Omental fat pad (tissue), 4 donors: Measurements from ENCODE around the gene FOXP2. TPM values are rescaled to one million over a fixed set of nuclear protein-coding genes. Genes with fewer than 3 reads are reported as not detected.

Source experiments
- ATAC-seq: fragments of 150-250 bp; one replicate; pipeline ENCODE4 v1.9.1; 2016; ENCODE audit warnings: mild to moderate bottlenecking, moderate library complexity; ENCODE audit not compliant: low FRiP score
- DNase-seq: peaks from one replicate; pipeline ENCODE4 v3.0.0-alpha.2; 2019; ENCODE audit warnings: low spot score
- CTCF ChIP-seq, 3 donors: fragments of 450-650 bp; IDR thresholded peaks; one replicate each; pipeline ENCODE4 v1.5.1; 2016 to 2017; ENCODE audit warnings: antibody characterized with exemption in 3 of 3, mild to moderate bottlenecking in 3 of 3, moderate library complexity in 2 of 3
- total RNA-seq, 4 donors: library from RNA; depleted of rRNA; stranded (reverse); fragments of >200 nt; gene quantifications; one replicate each; pipeline ENCODE4 v1.1.0, GENCODE V29; 2016

Gene FOXP2
- total RNA-seq, 4 donors from 2014 or later, result 5.0 to 16.7 (median 11.3) TPM

GRCh38 chr7:114631249-114631822, 216.7 kb downstream of the FOXP2 start:
- no peak for DNase-seq
- ATAC-seq, result no peak
- no peak for TF ChIP-seq CTCF (IDR thresholded peaks at IDR 0.05)

GRCh38 chr7:114639451-114639850, 224.8 kb downstream of the FOXP2 start:
- DNase-seq, result no peak
- TF ChIP-seq CTCF (IDR thresholded peaks at IDR 0.05), result no peak
- no peak for ATAC-seq

GRCh38 chr7:114644455-114644854, 229.8 kb downstream of the FOXP2 start:
- ATAC-seq (no peak), DNase-seq (no peak)
- TF ChIP-seq CTCF (IDR thresholded peaks at IDR 0.05), result no peak

GRCh38 chr7:114645451-114645850, 230.8 kb downstream of the FOXP2 start:
- no peak for ATAC-seq
- TF ChIP-seq CTCF (IDR thresholded peaks at IDR 0.05), result no peak
- no peak for DNase-seq

GRCh38 chr7:114647518-114647917, 232.9 kb downstream of the FOXP2 start:
- TF ChIP-seq CTCF (IDR thresholded peaks at IDR 0.05), result no peak
- ATAC-seq, result no peak
- no peak for DNase-seq

- ATAC-seq, result no peak
- no peak for TF ChIP-seq CTCF (IDR thresholded peaks at IDR 0.05)
- no peak for DNase-seq
These were observed 233.5 kb downstream of the FOXP2 start for GRCh38 chr7:114648117-114648516.

- ATAC-seq (no peak), DNase-seq (no peak)
- no peak for TF ChIP-seq CTCF (IDR thresholded peaks at IDR 0.05)
These were observed 234.1 kb downstream of the FOXP2 start for GRCh38 chr7:114648680-114649079.
